ENCODE results near the gene MOB3B. TPM values are rescaled to one million over a fixed set of nuclear protein-coding genes. Genes with fewer than 3 reads are reported as not detected.

Gene MOB3B
- total RNA-seq, 1 donor: 1.4 TPM

DNA sequence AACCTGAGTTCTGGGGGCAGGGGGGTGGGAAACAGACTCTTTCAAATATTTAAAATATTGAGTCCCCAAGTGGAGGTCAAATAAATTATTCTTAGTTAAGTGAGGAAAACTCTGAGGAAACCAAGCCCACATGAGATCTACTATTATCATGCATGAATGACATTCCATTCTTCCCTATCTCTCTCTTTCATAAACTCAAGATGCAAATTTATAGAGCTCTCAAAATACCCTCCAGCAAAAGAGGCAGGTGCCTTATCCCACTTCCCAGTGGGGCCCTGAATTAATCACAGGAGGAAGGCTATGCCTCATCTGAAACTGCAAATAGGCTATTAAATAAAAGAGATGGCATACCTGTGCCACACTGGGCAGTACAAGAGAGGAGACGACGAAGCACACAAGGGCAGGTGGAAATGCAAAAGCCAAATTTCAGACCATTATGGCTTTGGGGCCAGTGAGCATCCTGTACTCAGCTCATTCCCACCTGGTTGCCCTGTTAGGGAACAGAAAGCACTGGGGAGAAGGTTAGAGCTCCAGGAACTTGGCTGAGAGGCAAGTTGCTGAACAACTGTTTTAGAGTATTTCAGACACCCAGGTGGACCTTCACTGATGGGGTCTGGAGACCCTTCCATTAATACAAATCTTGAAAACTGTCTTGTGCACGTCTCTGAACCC, 130.5 kb downstream of the MOB3B start:
- Histone ChIP-seq H3K4me3 (ENCODE audit: low read length) (no peak overlapping the region), H3K4me1 (ENCODE audit: insufficient read depth, low read length) (peaks cover under 1% of the 10 kb centered on the region), H3K27me3 (ENCODE audit: insufficient read depth, low read length) (no peaks in the 10 kb centered on the region), H3K9me3 (ENCODE audit: low read depth, low read length) (no peaks in the 10 kb centered on the region)

DNA sequence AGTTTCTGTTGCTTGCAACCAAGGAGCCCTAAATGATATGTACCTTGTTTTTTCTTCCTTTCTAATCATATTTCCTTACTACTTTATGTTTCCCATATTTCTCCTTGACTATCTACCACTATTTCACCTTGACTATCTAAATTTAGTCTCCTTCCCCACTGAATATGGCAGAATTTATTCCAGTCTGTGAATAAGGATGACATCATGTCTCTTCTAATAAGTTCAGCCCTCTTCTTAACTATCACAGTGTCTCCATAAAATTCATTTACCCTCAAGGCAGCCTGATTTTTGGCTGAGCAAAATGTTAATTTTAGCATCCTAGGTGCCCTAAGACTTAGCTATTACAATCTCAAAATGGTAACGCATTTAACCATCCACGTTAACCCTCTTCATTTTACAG, 133.1 kb downstream of the MOB3B start:
- Histone ChIP-seq H3K4me1 (ENCODE audit: insufficient read depth, low read length) (peaks cover 7% of the 10 kb centered on the region), H3K27me3 (ENCODE audit: insufficient read depth, low read length) (no peaks in the 10 kb centered on the region), H3K4me3 (ENCODE audit: low read length) (no peak overlapping the region), H3K9me3 (ENCODE audit: low read depth, low read length) (no peaks in the 10 kb centered on the region)

DNA sequence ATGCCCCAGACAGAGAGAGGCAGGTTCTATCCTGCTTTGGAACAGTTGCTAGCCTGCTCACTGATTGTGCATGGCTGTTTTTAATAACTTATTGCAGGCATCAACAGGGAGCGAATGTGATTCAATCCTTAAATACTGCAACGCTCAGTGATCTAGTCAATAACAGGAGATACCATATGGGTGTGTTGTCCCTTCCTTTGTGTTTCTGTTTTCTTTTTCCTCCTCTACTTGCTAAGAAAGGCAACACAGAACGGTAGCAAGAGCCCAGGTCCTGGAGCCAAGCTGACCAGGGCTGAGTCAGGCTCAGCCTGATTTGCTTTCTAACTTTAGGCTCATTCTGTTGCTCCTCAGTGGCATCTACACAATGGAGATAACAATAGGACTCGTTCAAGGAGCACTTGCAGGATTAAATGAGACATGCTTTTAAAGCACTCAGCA, 134.1 kb downstream of the MOB3B start:
- Histone ChIP-seq H3K27me3 (ENCODE audit: insufficient read depth, low read length) (no peaks in the 10 kb centered on the region), H3K4me1 (ENCODE audit: insufficient read depth, low read length) (peaks cover 7% of the 10 kb centered on the region), H3K4me3 (ENCODE audit: low read length) (no peak overlapping the region), H3K9me3 (ENCODE audit: low read depth, low read length) (no peaks in the 10 kb centered on the region)

DNA sequence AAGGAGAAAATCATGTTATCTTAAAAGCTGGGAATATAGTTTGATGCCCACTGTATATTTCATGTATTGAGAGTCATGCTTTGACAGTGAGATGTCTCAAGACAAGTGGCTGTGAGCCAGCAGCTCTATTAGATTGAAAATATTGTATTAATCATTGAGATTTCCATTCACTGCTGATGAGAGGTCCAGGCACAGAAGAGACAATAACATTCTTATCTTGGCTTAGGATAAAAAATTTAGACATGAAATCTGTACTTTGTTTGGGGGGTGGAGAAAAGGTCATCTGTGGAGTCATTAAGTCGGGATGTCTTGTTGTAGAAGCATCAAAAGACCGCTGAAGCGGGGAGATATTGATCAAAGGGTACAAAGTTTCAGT, 134.8 kb downstream of the MOB3B start:
- Histone ChIP-seq H3K27me3 (ENCODE audit: insufficient read depth, low read length) (no peaks in the 10 kb centered on the region), H3K9me3 (ENCODE audit: low read depth, low read length) (no peaks in the 10 kb centered on the region), H3K4me1 (ENCODE audit: insufficient read depth, low read length) (peaks cover 7% of the 10 kb centered on the region), H3K4me3 (ENCODE audit: low read length) (no peak overlapping the region)

DNA sequence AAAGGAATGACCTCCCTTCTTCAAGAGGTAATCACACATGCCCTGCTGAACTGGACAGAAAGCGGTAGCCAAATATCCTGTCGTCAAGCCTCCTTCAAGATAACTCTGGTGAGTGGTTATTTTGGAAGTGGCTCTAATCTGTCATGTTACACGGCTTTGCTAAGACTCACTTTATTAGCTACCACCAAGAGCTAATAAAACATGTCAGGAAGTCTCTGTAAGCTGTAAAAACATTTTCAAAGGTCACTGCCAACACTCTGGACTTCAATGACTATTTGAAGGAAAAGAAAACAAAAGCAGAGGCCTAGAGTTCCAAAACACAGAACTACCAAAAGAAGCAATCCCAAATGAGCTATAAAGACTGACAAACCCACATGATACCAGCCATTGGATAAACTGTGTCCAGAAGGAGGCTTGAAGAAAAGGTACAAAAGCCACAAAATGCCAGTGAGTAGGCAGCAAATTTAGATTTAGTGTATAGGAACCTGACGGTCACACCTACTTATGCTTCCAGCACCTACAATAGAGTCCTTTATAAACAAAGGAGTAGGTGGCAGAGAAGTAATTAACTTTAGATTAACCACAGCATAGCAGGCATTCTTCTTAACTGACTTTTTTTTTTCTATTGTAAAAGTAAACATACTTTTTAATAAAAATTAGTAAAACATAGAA, 135.3 kb downstream of the MOB3B start:
- no peaks in the 10 kb centered on the region for H3K27me3 ChIP-seq (ENCODE audit: insufficient read depth, low read length)
- no peak overlapping the region for H3K4me3 ChIP-seq (ENCODE audit: low read length)
- H3K4me1 ChIP-seq (ENCODE audit: insufficient read depth, low read length): peaks cover 7% of the 10 kb centered on the region
- H3K9me3 ChIP-seq (ENCODE audit: low read depth, low read length): no peaks in the 10 kb centered on the region

DNA sequence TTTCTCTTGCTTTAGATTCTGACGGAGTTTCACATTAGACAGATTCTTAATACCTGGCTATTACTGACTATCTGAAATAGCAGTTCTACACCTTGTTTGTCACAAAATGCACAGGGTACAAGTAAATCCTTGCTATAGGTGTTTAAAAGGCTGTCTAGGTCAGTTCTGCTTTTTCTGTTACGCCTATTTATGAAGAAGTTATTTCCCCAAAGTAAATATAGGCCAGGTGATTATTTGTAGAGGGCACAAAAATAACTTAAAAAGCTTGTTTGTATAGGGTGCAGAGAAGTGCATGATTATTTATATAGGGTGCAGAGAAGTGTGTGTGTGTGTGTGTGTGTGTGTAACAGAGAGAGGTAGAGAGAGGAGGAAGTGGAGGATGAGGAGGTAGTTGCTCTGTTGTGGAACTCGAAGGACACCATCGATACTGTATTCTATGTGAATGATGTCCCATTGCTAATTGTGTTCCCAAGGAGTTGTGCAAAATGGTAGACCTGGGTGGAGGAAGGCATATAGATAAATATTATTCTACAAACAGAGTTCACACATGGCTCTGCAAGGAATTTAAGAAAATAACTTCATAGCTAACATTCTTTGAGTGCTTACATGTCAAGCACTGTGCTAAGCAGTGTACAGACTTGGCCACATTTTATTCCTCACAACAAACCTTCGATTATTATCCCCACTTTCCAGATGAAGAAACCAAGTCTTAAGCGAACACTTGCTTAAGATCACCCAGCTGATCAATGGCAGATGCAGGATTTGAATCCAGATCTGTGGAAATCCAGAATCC, 136.4 kb downstream of the MOB3B start:
- no peaks in the 10 kb centered on the region for H3K9me3 ChIP-seq (ENCODE audit: low read depth, low read length)
- H3K27me3 ChIP-seq (ENCODE audit: insufficient read depth, low read length): no peaks in the 10 kb centered on the region
- peaks cover 7% of the 10 kb centered on the region for H3K4me1 ChIP-seq (ENCODE audit: insufficient read depth, low read length)
- H3K4me3 ChIP-seq (ENCODE audit: low read length): no peak overlapping the region

DNA sequence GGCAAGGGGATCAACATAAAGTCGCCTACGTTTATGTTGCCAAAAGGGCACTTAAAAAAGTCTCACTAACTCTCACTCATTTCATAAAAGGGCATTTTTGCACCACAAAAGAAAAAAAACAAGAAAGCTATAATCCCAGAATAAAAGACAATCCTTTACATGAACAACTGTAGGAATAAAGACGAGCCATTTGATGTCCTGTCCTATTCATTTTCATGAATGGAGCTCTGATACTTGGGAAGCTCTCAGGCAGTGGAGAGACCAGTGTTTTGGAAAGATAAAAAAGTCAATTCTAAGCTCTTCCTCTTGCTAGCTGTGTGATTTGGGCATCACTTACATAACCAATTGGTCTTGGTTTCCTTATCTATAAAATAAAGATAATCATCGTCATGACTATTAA, 137.2 kb downstream of the MOB3B start:
- peaks cover 7% of the 10 kb centered on the region for H3K4me1 ChIP-seq (ENCODE audit: insufficient read depth, low read length)
- H3K4me3 ChIP-seq (ENCODE audit: low read length): no peak overlapping the region
- no peaks in the 10 kb centered on the region for H3K9me3 ChIP-seq (ENCODE audit: low read depth, low read length)
- H3K27me3 ChIP-seq (ENCODE audit: insufficient read depth, low read length): no peaks in the 10 kb centered on the region

DNA sequence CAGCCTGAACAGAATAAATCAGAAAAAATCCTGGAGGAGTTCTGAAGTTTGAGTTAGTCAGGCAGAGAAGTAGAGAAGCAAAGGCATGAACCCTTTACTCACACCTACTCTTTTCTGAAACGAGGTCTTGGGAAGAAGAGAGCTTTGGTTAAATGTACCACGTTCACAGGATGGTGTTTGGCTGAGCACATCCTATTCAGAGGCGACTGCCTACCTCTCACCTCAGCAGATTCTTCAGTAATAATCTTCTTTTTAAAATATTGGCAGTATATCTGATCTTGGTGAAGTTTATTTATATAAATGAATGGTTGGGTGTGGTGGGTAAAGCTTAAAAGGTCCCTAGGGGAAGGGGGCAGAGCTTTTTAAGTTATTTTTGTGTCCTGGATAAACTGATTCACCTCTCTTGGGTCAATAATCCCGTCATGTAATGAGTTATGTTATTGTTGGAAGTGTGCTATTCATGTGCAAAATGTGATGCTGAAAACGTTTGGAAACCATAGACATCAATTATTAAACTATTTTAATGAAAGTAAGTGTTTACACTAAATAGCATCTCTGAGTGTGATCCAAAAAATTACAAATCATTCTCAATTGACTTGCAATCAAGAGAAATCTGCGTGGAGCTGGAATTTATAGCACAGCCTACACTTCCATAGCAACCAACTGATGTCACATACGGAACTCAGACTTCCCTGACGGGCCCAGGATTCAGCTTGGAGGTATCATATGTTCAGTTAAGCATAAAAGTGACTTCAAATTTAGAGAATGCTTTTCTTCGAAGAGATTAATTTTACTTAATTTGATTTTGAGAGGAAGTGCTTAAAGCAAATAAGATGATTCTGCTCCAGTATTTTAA, 138.3 kb downstream of the MOB3B start:
- H3K27me3 ChIP-seq (ENCODE audit: insufficient read depth, low read length): no peaks in the 10 kb centered on the region
- peaks cover 7% of the 10 kb centered on the region for H3K4me1 ChIP-seq (ENCODE audit: insufficient read depth, low read length)
- H3K9me3 ChIP-seq (ENCODE audit: low read depth, low read length): no peaks in the 10 kb centered on the region
- H3K4me3 ChIP-seq (ENCODE audit: low read length): no peak overlapping the region

DNA sequence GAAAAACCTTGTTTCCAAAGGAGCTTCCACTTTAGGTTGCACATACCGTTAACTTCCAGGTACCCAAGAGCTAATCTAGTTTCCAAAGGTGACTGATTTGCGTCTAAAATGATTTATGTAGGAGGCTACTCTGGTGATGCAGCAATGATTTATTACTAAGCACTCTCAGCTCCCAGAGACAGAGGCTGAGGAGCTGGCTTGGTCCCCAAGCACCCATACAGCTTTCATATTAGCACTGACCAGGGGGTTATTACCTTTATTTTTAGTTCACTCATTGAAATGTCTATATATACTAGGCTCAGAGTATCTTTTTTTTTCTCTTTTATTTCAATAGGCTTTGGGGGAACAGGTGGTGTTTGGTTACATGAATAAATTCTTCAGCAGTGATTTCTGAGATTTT, 141.5 kb downstream of the MOB3B start:
- Histone ChIP-seq H3K4me1 (ENCODE audit: insufficient read depth, low read length) (peaks cover 6% of the 10 kb centered on the region), H3K27me3 (ENCODE audit: insufficient read depth, low read length) (no peaks in the 10 kb centered on the region), H3K9me3 (ENCODE audit: low read depth, low read length) (no peaks in the 10 kb centered on the region), H3K4me3 (ENCODE audit: low read length) (no peak overlapping the region)

DNA sequence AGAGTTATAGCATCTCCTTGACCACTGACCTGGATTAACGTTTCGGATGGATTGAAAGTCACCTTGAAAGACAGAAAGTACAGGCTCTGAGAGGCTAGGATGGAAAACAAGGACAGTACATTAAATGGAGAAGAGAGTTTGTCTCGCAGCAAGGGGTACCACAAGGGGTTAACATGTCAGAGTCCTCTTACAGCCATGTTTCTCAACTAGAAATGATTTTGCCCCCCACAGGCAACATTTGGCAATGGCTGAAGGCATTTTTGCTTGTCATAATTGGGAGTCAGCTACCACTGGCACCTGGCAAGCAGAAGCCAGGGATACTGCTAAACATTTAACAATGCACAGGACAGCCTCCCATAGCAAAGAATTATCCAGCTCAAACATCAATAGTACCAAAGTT, 141.9 kb downstream of the MOB3B start:
- H3K27me3 ChIP-seq (ENCODE audit: insufficient read depth, low read length): no peaks in the 10 kb centered on the region

DNA sequence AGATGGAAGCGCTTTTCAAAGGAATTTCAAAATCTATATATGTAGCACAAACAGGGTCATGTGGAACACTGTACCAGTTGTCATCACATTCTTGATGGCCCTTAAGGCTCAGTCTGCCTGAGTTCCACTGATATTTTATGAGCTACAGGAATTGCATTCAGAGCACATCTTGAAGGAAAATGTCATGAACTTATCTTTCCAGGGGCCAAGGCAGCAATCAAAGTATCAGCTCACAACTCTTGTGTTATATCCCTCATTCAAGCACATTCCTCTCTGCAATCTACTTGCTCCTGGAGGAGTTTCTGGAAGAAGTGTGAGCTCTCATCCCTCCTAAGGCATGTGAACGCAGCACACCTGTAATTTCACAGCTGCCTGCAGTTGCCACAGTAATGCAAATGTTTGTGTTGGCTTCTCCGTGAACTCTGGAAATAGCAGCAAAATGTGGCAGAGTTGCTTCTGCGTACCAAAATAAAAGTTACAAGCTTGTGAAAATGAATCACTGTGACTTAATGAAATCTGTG, 143.0 kb downstream of the MOB3B start:
- H3K4me1 ChIP-seq (ENCODE audit: insufficient read depth, low read length): peaks cover 6% of the 10 kb centered on the region
- H3K4me3 ChIP-seq (ENCODE audit: low read length): no peak overlapping the region

More for the DNA sequence above, 141.9 kb downstream of the MOB3B start:
- no peak overlapping the region for H3K4me3 ChIP-seq (ENCODE audit: low read length)
- H3K9me3 ChIP-seq (ENCODE audit: low read depth, low read length): no peaks in the 10 kb centered on the region
- peaks cover 6% of the 10 kb centered on the region for H3K4me1 ChIP-seq (ENCODE audit: insufficient read depth, low read length)

DNA sequence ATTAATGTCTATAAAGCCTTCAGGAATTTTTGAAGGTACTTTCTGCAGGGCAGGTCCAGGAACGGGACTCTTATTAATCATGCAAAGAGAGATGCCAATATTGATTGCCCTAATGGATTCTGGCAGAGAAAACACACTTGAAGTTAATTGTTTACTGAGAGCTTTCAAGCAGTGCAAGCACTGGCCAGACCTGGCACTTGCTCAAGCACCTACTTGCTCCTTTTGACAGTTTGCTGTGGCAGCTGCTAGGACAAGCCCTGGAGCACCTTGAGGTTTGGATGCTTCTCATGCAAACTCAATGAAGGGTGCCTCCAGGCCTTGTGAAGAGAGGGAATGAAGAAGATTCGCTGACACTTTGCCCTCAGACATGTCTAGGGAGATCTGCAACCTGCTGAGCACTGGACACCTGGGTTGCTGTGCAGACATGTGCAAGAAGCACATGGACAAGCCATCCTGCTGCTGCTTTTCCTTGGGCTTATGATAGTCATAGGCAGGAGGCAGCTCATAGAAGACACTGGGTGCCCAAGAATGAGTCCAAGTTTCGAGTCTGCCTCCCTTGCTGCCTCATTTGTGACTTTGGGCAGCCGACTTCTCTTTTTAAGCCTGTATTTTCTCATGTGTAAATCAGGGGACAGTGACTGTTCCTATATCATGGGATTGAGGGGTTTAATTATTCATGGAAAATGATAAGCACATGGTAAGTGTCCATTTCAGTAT, 143.8 kb downstream of the MOB3B start:
- no peak overlapping the region for H3K4me3 ChIP-seq (ENCODE audit: low read length)
- H3K9me3 ChIP-seq (ENCODE audit: low read depth, low read length): no peaks in the 10 kb centered on the region
- no peaks in the 10 kb centered on the region for H3K27me3 ChIP-seq (ENCODE audit: insufficient read depth, low read length)
- H3K4me1 ChIP-seq (ENCODE audit: insufficient read depth, low read length): peaks cover 6% of the 10 kb centered on the region

More for the DNA sequence above, 143.0 kb downstream of the MOB3B start:
- Histone ChIP-seq H3K27me3 (ENCODE audit: insufficient read depth, low read length) (no peaks in the 10 kb centered on the region), H3K9me3 (ENCODE audit: low read depth, low read length) (no peaks in the 10 kb centered on the region)

DNA sequence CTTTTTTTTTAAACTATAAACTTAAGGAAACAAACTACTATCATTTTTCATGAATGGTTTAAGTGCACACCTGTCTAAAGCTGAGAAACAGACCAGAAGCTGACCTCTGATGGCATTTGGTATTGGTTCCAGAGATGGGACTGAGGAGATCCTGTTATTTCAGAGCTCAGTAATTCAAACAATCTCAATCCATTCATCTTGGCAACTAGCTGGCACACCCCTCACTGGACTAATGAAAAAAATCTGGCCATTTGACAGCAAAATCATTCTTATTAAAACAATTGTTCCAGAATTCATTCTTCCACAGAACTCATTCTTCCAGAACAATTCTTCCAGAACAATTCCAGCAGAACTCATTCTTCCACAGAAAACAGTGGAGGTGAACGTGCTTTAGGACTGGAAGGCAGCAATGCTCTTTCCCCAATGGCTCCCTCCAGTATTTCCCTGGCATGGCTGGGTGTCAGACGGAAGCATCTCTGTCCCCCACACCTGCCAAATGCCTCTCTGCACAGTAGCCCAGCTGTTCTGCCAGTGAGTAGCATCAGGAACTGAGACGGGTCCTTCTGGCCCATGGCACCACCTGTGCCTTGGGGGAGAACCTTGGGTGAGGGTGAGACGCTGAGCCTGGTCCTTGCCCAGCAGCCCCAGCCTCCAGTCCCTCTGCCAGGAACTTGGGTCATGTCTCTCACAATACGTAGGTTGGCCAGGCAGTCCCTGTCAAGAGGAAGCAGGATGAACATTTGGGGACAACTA, 145.2 kb downstream of the MOB3B start:
- Histone ChIP-seq H3K4me3 (ENCODE audit: low read length) (no peak overlapping the region), H3K27me3 (ENCODE audit: insufficient read depth, low read length) (no peaks in the 10 kb centered on the region), H3K9me3 (ENCODE audit: low read depth, low read length) (no peaks in the 10 kb centered on the region), H3K4me1 (ENCODE audit: insufficient read depth, low read length) (peaks cover 8% of the 10 kb centered on the region)

Data from mononuclear cell (primary cell).